Upper lobe of left lung (tissue), 6 donors: Measurements from ENCODE around the gene ARMH4. TPM values are rescaled to one million over a fixed set of nuclear protein-coding genes. Genes with fewer than 3 reads are reported as not detected.

ENCODE experiments used
- ATAC-seq, 2 donors: fragments of 200-7000 bp; cut with Tn5 transposase; one replicate each; pipeline ENCODE4 v1.9.1; 2022; ENCODE audit warnings: mild to moderate bottlenecking in 2 of 2, moderate library complexity in 2 of 2; ENCODE audit not compliant: low FRiP score in 2 of 2
- DNase-seq, 2 donors: peaks; one replicate each; pipeline ENCODE4 v3.0.0-alpha.2; 2019 to 2020
- H3K27ac ChIP-seq, 4 donors: fragments of 200-600 bp; sonication (generic); one replicate each; pipeline ENCODE4 v1.5.1; 2016 to 2019
- H3K27me3 ChIP-seq, 4 donors: fragments of 200-600 bp; sonication (generic); one replicate each; pipeline ENCODE4 v1.5.1; 2017 to 2019
- H3K36me3 ChIP-seq, 4 donors: fragments of 200-600 bp; sonication (generic); one replicate each; pipeline ENCODE4 v1.5.1; 2016 to 2019
- H3K4me1 ChIP-seq, 4 donors: fragments of 200-600 bp; sonication (generic); one replicate each; pipeline ENCODE4 v1.5.1; 2018 to 2019
- H3K4me3 ChIP-seq, 4 donors: fragments of 200-600 bp; sonication (generic); one replicate each; pipeline ENCODE4 v1.5.1; 2017 to 2019; ENCODE audit warnings: mild to moderate bottlenecking in 2 of 4, moderate library complexity in 1 of 4
- H3K9me3 ChIP-seq, 4 donors: fragments of 200-600 bp; sonication (generic); one replicate each; pipeline ENCODE4 v1.5.1; 2018 to 2019
- EP300 ChIP-seq, 4 donors: sonication (generic); formaldehyde crosslinking; IDR thresholded peaks; one replicate each; pipeline ENCODE4 v1.5.1; 2017; ENCODE audit warnings: antibody characterized with exemption in 4 of 4, control low read depth in 2 of 4
- POLR2A ChIP-seq, 4 donors: fragments of 450-650 bp; IDR thresholded peaks; one replicate each; pipeline ENCODE4 v1.5.1; 2016 to 2017; ENCODE audit warnings: antibody characterized with exemption in 4 of 4, mild to moderate bottlenecking in 2 of 4
- POLR2AphosphoS5 ChIP-seq, 2 donors: sonication (generic); formaldehyde crosslinking; IDR thresholded peaks; one replicate each; pipeline ENCODE4 v1.5.1; 2017; ENCODE audit warnings: antibody characterized with exemption in 2 of 2
- whole genome bisulfite sequencing, 2 donors: methylation state at CpG; one replicate each; pipeline ENCODE4 v1.1.5; 2017 to 2018; 5-methylcytosine and 5-hydroxymethylcytosine counted together
- total RNA-seq, 6 donors: library from RNA; depleted of rRNA in 4 of 6; stranded (reverse); fragments of >200 nt in 4 of 6; gene quantifications; one replicate each; pipeline versions ENCODE4 v1.1.0 to v1.2.1, GENCODE V29; 2016 to 2021
- TF ChIP-seq, protein P1 (sequence below), 6 experiments: fragments of 450-650 bp in 4 of 6; fragments of 200-600 bp in 2 of 6; sonication (generic) in 2 of 6; IDR thresholded peaks; one replicate each; pipeline ENCODE4 v1.5.1; 2016 to 2019; ENCODE audit warnings: antibody characterized with exemption in 6 of 6
- donor health status: DM: no; HTN: no; CAD: no; lungs with moderate emphysema.
- donor health status: DM: no; HTN: yes; CAD: no; lungs with severe emphysema.

The ARMH4 gene
- total RNA-seq, 6 donors from 2014 or later, result 1.0 to 6.2 (median 2.3) TPM

DNA sequence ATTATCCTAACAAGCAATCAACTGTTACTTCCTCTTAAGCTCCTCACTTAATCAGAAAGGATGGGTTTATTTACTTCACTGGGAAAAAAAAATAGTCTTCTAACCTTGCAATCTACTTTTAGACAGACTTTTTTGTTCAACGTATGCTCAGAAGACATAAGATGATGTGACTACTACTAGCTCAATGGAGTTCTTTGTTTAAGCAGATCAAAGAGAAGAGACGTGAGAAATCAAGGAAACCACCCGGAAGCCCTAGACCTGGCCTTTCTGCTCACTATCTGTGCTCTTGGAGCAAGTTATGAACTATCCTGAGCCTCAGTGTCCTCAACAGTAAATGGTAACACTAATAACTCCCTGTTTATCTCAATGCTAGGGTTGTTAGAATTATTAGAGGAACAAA lies 78.5 kb downstream of the ARMH4 start:
- no peak for DNase-seq
- no peaks in the 10 kb centered on the region for H3K36me3 ChIP-seq
- no peaks in the 10 kb centered on the region for H3K9me3 ChIP-seq
- H3K4me1 ChIP-seq, result peaks cover 0 to 5% (median 0%) of the 10 kb centered on the region in 4 donors
- TF ChIP-seq POLR2AphosphoS5 (IDR thresholded peaks at IDR 0.05) (no peak), POLR2A (IDR thresholded peaks at IDR 0.05) (no peak), EP300 (IDR thresholded peaks at IDR 0.05) (no peak)
- TF ChIP-seq, protein P1, sequence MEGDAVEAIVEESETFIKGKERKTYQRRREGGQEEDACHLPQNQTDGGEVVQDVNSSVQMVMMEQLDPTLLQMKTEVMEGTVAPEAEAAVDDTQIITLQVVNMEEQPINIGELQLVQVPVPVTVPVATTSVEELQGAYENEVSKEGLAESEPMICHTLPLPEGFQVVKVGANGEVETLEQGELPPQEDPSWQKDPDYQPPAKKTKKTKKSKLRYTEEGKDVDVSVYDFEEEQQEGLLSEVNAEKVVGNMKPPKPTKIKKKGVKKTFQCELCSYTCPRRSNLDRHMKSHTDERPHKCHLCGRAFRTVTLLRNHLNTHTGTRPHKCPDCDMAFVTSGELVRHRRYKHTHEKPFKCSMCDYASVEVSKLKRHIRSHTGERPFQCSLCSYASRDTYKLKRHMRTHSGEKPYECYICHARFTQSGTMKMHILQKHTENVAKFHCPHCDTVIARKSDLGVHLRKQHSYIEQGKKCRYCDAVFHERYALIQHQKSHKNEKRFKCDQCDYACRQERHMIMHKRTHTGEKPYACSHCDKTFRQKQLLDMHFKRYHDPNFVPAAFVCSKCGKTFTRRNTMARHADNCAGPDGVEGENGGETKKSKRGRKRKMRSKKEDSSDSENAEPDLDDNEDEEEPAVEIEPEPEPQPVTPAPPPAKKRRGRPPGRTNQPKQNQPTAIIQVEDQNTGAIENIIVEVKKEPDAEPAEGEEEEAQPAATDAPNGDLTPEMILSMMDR (IDR thresholded peaks at IDR 0.05), result no peak
- ATAC-seq, result no peak
- no peaks in the 10 kb centered on the region for H3K27me3 ChIP-seq
- no peak overlapping the region for H3K27ac ChIP-seq
- H3K4me3 ChIP-seq, result no peak overlapping the region
- 60 to 65% methylated on average over 3 of the region's 3 CpGs for WGBS, 2 donors

- Histone ChIP-seq H3K9me3 (no peaks in the 10 kb centered on the region), H3K27ac (no peak overlapping the region), H3K27me3 (no peaks in the 10 kb centered on the region), H3K4me3 (no peak overlapping the region), H3K4me1 (peaks cover 0 to 5% (median 0%) of the 10 kb centered on the region in 4 donors), H3K36me3 (no peaks in the 10 kb centered on the region)
- ATAC-seq, result peak; percentile 40 to 81
- TF ChIP-seq EP300 (IDR thresholded peaks at IDR 0.05) (no peak), POLR2A (IDR thresholded peaks at IDR 0.05) (no peak), POLR2AphosphoS5 (IDR thresholded peaks at IDR 0.05) (no peak)
- TF ChIP-seq, protein P1 (IDR thresholded peaks at IDR 0.05), result peak; percentile 28 to 73 (median 50)
- WGBS, 2 donors, result 28 to 33% methylated on average over 17 of the region's 17 CpGs
- no peak for DNase-seq
These were observed 79.5 kb downstream of the ARMH4 start for GRCh38 chr14:58072288-58073071.

- no peak for DNase-seq
These were observed 80.7 kb downstream of the ARMH4 start for GRCh38 chr14:58071341-58071740.

DNA sequence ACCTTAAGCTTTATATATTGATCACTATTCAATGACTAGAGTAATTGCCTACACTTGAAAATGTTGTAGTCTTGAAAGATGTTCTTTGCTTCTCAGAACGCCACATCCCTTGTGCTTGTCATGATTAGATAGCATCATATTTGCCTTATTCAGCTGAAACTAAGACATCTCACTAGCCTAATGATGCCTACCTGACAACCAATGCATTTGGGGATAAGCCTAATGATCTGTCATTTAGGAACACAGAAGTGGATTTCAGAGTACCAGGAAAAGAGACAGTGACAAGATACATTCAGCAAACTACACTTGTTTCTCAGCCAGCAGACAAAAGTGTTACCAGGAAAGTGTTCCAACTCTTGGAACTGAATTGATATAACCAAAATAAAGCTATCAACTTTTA lies 83.7 kb downstream of the ARMH4 start:
- no peaks in the 10 kb centered on the region for H3K27me3 ChIP-seq
- ATAC-seq (no peak), DNase-seq (no peak)
- H3K4me3 ChIP-seq, result no peak overlapping the region
- H3K36me3 ChIP-seq, result no peaks in the 10 kb centered on the region
- WGBS, 2 donors, result 89 to 95% methylated on average over 1 of the region's 1 CpG
- peaks cover 0 to 5% (median 0%) of the 10 kb centered on the region in 4 donors for H3K4me1 ChIP-seq
- no peaks in the 10 kb centered on the region for H3K9me3 ChIP-seq
- no peak for TF ChIP-seq POLR2AphosphoS5 (IDR thresholded peaks at IDR 0.05)
- no peak for TF ChIP-seq POLR2A (IDR thresholded peaks at IDR 0.05)
- TF ChIP-seq, protein P1 (IDR thresholded peaks at IDR 0.05), result no peak
- TF ChIP-seq EP300 (IDR thresholded peaks at IDR 0.05), result no peak
- H3K27ac ChIP-seq, result no peak overlapping the region

More at GRCh38 chr14:58071341-58071740, 80.7 kb downstream of the ARMH4 start:
- no peak for ATAC-seq
- WGBS, 2 donors, result 63 to 74% methylated on average over 1 of the region's 1 CpG
- no peak overlapping the region for H3K4me3 ChIP-seq
- no peaks in the 10 kb centered on the region for H3K9me3 ChIP-seq
- H3K36me3 ChIP-seq, result no peaks in the 10 kb centered on the region
- H3K27me3 ChIP-seq, result no peaks in the 10 kb centered on the region
- TF ChIP-seq EP300 (IDR thresholded peaks at IDR 0.05) (no peak), POLR2AphosphoS5 (IDR thresholded peaks at IDR 0.05) (no peak), POLR2A (IDR thresholded peaks at IDR 0.05) (no peak)
- TF ChIP-seq, protein P1 (IDR thresholded peaks at IDR 0.05), result no peak
- no peak overlapping the region for H3K27ac ChIP-seq
- peaks cover 0 to 5% (median 0%) of the 10 kb centered on the region in 4 donors for H3K4me1 ChIP-seq

DNA sequence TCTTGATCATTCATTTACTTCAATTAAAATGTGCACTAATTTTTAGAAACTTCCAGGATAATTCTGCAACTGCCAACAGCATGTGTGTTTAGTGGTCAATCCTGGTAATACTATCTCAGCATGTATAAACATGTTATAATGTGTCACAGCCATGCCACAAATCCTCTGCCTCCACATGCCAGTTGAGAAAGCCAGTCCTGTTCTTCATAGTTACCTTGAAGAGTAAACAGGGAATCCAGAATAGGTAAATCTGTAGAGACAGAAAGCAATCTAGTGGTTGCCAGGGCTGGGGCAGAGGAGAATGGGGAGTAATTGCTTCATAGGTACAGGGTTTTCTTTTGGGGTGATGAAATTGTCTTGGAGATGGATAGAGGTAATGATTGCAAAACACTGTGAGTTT lies 85.9 kb downstream of the ARMH4 start:
- DNase-seq (no peak), ATAC-seq (no peak)
- H3K36me3 ChIP-seq, result no peaks in the 10 kb centered on the region
- no peak overlapping the region for H3K27ac ChIP-seq
- H3K9me3 ChIP-seq, result no peaks in the 10 kb centered on the region
- TF ChIP-seq, protein P1 (IDR thresholded peaks at IDR 0.05), result no peak
- no peak for TF ChIP-seq POLR2A (IDR thresholded peaks at IDR 0.05)
- TF ChIP-seq EP300 (IDR thresholded peaks at IDR 0.05), result no peak
- no peak for TF ChIP-seq POLR2AphosphoS5 (IDR thresholded peaks at IDR 0.05)
- H3K4me3 ChIP-seq, result no peak overlapping the region
- no peaks in the 10 kb centered on the region for H3K27me3 ChIP-seq
- H3K4me1 ChIP-seq, result no peaks in the 10 kb centered on the region
